HepG2 (cell line): ENCODE results near the gene SHISA7. TPM values are rescaled to one million over a fixed set of nuclear protein-coding genes. Genes with fewer than 3 reads are reported as not detected.
"Not testable (repeated sequence)": the region's sequence is repeated elsewhere in the genome, so short reads cannot be mapped to it uniquely, and the experiment has no call there.

Experiments
- ATAC-seq: fragments of 200-7000 bp; cut with Tn5 transposase; 3 replicates; pipeline ENCODE4 v1.9.1; 2020; ENCODE audit warnings: mild to moderate bottlenecking, moderate library complexity
- BruUV-seq: library from RNA; stranded (reverse); fragments of 400-500 nt; replicated peaks from 2 replicates; lab custom pipeline; 2021; lab: Mats Ljungman, UMichigan
- CTCF ChIA-PET: fragments of 300-600 bp; formaldehyde crosslinking; extraction: SDS; loops from one replicate; lab custom pipeline; 2021; ENCODE audit warnings: low total read pairs, inconsistent platforms, low intra/inter-chr PET ratio; lab: Yijun Ruan, JAX
- POLR2A ChIA-PET: fragments of 350-600 bp; sonication (Branson Sonifier 250); formaldehyde crosslinking; loops from one replicate; lab custom pipeline; 2020; ENCODE audit warnings: antibody characterized with exemption, inconsistent platforms; lab: Yijun Ruan, JAX
- DNase-seq: peaks from one replicate; pipeline ENCODE4 v3.0.0-alpha.2; 2015; ENCODE audit warnings: low spot score
- FAIRE-seq: peaks from 3 replicates; lab custom pipeline; 2011; peaks lifted over from hg19 to GRCh38; lab: Jason Lieb, UNC
- H2AFZ ChIP-seq: one replicate; pipeline ENCODE4 v1.6.1; 2011; ENCODE audit warnings: low read length, inconsistent platforms
- H3K27ac ChIP-seq: fragments of 300-600 bp; 3 replicates; pipeline ENCODE4 v1.8.0; 2011; ENCODE audit warnings: mixed run types, mild to moderate bottlenecking, mixed read lengths, low read length, inconsistent platforms; ENCODE audit not compliant: insufficient read depth; ENCODE audit errors: extremely low read length
- H3K27me3 ChIP-seq, 2 experiments: fragments of 200-600 bp in 1 of 2; 2 replicates in 1 of 2; 3 replicates in 1 of 2; pipeline versions ENCODE4 v1.6.0 to v1.8.0; 2011; ENCODE audit warnings: low read length in 2 of 2, mild to moderate bottlenecking in 2 of 2, moderate library complexity in 2 of 2, inconsistent platforms in 1 of 2; ENCODE audit not compliant: insufficient read depth in 2 of 2, control insufficient read depth in 1 of 2
- H3K36me3 ChIP-seq, 2 experiments: fragments of 200-600 bp in 1 of 2; replicated peaks in 1 of 2; 2 replicates in 1 of 2; 3 replicates in 1 of 2; pipeline versions ENCODE4 v1.5.1 to v1.8.0; 2011; ENCODE audit warnings: low read length in 2 of 2, inconsistent platforms in 1 of 2; ENCODE audit not compliant: insufficient read depth in 2 of 2, control insufficient read depth in 1 of 2
- H3K4me1 ChIP-seq: 2 replicates; pipeline ENCODE4 v1.5.1; 2012; ENCODE audit warnings: low read length, inconsistent platforms; ENCODE audit not compliant: insufficient read depth
- H3K4me2 ChIP-seq: 2 replicates; pipeline ENCODE4 v1.6.0; 2011; ENCODE audit warnings: low read depth, low read length, inconsistent platforms
- H3K4me3 ChIP-seq, 3 experiments: fragments of 200-600 bp in 1 of 3; sonication (generic), shearing (Covaris generic) in 1 of 3; replicated peaks in 1 of 3; 2 replicates each; pipeline ENCODE4 v1.5.1; 2011 to 2016; ENCODE audit warnings: low read length in 3 of 3, inconsistent platforms in 2 of 3, low read depth in 2 of 3, mild to moderate bottlenecking in 2 of 3, control low read depth in 1 of 3, mixed read lengths in 1 of 3; ENCODE audit not compliant: insufficient read depth in 1 of 3
- H3K79me2 ChIP-seq: one replicate; pipeline ENCODE4 v1.6.1; 2011; ENCODE audit warnings: low read length, inconsistent platforms; ENCODE audit not compliant: insufficient read depth
- H3K9ac ChIP-seq: 2 replicates; pipeline ENCODE4 v1.6.0; 2011; ENCODE audit warnings: mild to moderate bottlenecking, low read depth, low read length, inconsistent platforms; ENCODE audit not compliant: insufficient read depth
- H3K9me3 ChIP-seq: 2 replicates; pipeline ENCODE4 v1.5.1; 2012; ENCODE audit warnings: mild to moderate bottlenecking, low read length
- H4K20me1 ChIP-seq: 2 replicates; pipeline ENCODE4 v1.6.0; 2011; ENCODE audit warnings: inconsistent platforms, mild to moderate bottlenecking, low read length, moderate library complexity; ENCODE audit not compliant: insufficient read depth
- EHMT2 ChIP-seq: fragments of 200-600 bp; sonication (generic); IDR thresholded peaks from 2 replicates; pipeline ENCODE4 v1.7.0; 2017; ENCODE audit warnings: antibody characterized with exemption, low read depth, low read length, borderline replicate concordance
- FOXJ3 ChIP-seq: sonication (generic); formaldehyde crosslinking; IDR thresholded peaks from 2 replicates; pipeline ENCODE4 v1.4.0; 2020; ENCODE audit warnings: missing genetic modification reagents, mild to moderate bottlenecking, borderline replicate concordance
- ISX ChIP-seq: sonication (generic); formaldehyde crosslinking; conservative IDR thresholded peaks from 2 replicates; pipeline ENCODE4 v1.5.0; 2020; ENCODE audit warnings: missing genetic modification reagents
- SMAD1 ChIP-seq: sonication (generic); formaldehyde crosslinking; IDR thresholded peaks from 2 replicates; pipeline ENCODE4 v1.4.0; 2020; ENCODE audit warnings: missing genetic modification reagents, low read depth, mild to moderate bottlenecking, borderline replicate concordance
- ZFP91 ChIP-seq: sonication (generic); formaldehyde crosslinking; IDR thresholded peaks from 2 replicates; pipeline ENCODE4 v1.9.0; 2022; ENCODE audit warnings: missing genetic modification reagents, mild to moderate bottlenecking, borderline replicate concordance
- ZMYM3 ChIP-seq: sonication (generic); formaldehyde crosslinking; IDR thresholded peaks from 2 replicates; pipeline ENCODE4 v1.5.1; 2020; ENCODE audit warnings: mild to moderate bottlenecking, missing genetic modification reagents
- ZNF121 ChIP-seq: sonication (generic); formaldehyde crosslinking; IDR thresholded peaks from 2 replicates; pipeline ENCODE4 v1.5.0; 2020; ENCODE audit warnings: mild to moderate bottlenecking, missing genetic modification reagents
- ZNF350 ChIP-seq: sonication (generic); formaldehyde crosslinking; IDR thresholded peaks from 2 replicates; pipeline ENCODE4 v1.4.0; 2020; ENCODE audit warnings: mild to moderate bottlenecking, low read depth, missing genetic modification reagents, borderline replicate concordance
- ZNF629 ChIP-seq: sonication (generic); formaldehyde crosslinking; conservative IDR thresholded peaks from 2 replicates; pipeline ENCODE4 v1.5.0; 2020; ENCODE audit warnings: missing genetic modification reagents
- ZNF747 ChIP-seq: sonication (generic); formaldehyde crosslinking; IDR thresholded peaks from 2 replicates; pipeline ENCODE4 v1.8.1; 2023; ENCODE audit warnings: missing genetic modification reagents, mild to moderate bottlenecking, borderline replicate concordance
- ZNF780A ChIP-seq: sonication (generic); formaldehyde crosslinking; IDR thresholded peaks from 2 replicates; pipeline ENCODE4 v1.8.0; 2022; ENCODE audit warnings: mild to moderate bottlenecking, missing genetic modification reagents, moderate library complexity
- ZSCAN21 ChIP-seq: sonication (generic); formaldehyde crosslinking; IDR thresholded peaks from 2 replicates; pipeline ENCODE4 v1.8.0; 2022; ENCODE audit warnings: mild to moderate bottlenecking, missing genetic modification reagents, moderate library complexity, borderline replicate concordance
- WGBS: methylation state at CpG from one replicate; pipeline ENCODE4 v1.1.6; 2017; ENCODE audit warnings: low lambda C conversion rate; 5-methylcytosine and 5-hydroxymethylcytosine counted together
- in situ Hi-C: cut with HindIII; loops from 2 replicates; pipeline ENCODE4 v1.10.0; 2017; ENCODE audit warnings: low pct_unique_long_range_greater_than_20kb; ENCODE audit not compliant: extremely low pct_ligation_motif_present
- intact Hi-C: fragments of 100-400 bp; cut with micrococcal nuclease; formaldehyde crosslinking; loops from one replicate; pipeline ENCODE4 v1.10.0; 2022; ENCODE audit not compliant: unreplicated experiment
- polyA plus RNA-seq, 8 experiments: library from polyadenylated mRNA; depleted of rRNA in 3 of 8; stranded (reverse) in 7 of 8; unstranded in 1 of 8; fragments of >200 nt; fragmentation: Illumina TruSeq in 4 of 8; extraction: Trizol in 4 of 8; gene quantifications; 2 replicates each; pipeline versions ENCODE4 v1.2.1 to v1.2.3, GENCODE V29; 2011 to 2016; ENCODE audit warnings: low read depth in 4 of 8, missing spikeins in 1 of 8, mixed read lengths in 1 of 8; ENCODE audit not compliant: insufficient read depth in 1 of 8
- total RNA-seq, 5 experiments: library from RNA; depleted of rRNA; stranded (reverse); fragments of >200 nt; fragmentation: Illumina TruSeq; extraction: Trizol; gene quantifications; 2 replicates each; pipeline ENCODE4 v1.2.3, GENCODE V29; 2016; ENCODE audit warnings: low read depth in 1 of 5

The SHISA7 gene
- total and polyA plus RNA-seq, 2 of the 13 experiments (the other 11 are each of a cell fraction or from before 2014, with no cell fraction given), result not detected

GRCh38 chr19:55409179-55409578 lies 33.9 kb downstream of the SHISA7 start:
- H3K4me2 ChIP-seq, H3K9me3 ChIP-seq, FAIRE-seq, CTCF ChIA-PET, H3K27me3 ChIP-seq, H4K20me1 ChIP-seq, H3K9ac ChIP-seq, BruUV-seq, H3K27ac ChIP-seq, H3K4me3 ChIP-seq, DNase-seq, H3K36me3 ChIP-seq, H2AFZ ChIP-seq, intact Hi-C loops, ATAC-seq: not testable (repeated sequence)
- in situ Hi-C loops, result loop anchor here (5.0 kb wide), 1 partner anchor 262 kb away; the partner anchor contains the start of gene TNNT1
- POLR2A ChIA-PET, result interaction anchor here (1.0 kb wide), 1 partner anchor 129 kb away, joined by 3 read pairs; the partner anchor contains the start of gene HSPBP1
- Histone ChIP-seq H3K79me2 (peaks cover 16% of the 10 kb centered on the region), H3K4me1 (peaks cover 26% of the 10 kb centered on the region)
- 71% methylated on average over 8 of the region's 8 CpGs for WGBS
- peak; percentile 47; the same call in 1 of the 2 replicates for TF ChIP-seq ZNF121 (CRISPR knock-in tag)

- peaks cover 6 to 13% of the 10 kb centered on the region in 2 experiments; a peak in 4 of 5 replicates for H3K36me3 ChIP-seq
- H2AFZ ChIP-seq, result no peak overlapping the region
- H3K4me3 ChIP-seq, result peak overlapping the region in 1 of 3 experiments; percentile 83; a peak in 2 of 6 replicates
- DNase-seq, result no peak
- in situ Hi-C loops (loop anchor here (5.0 kb wide), 1 partner anchor 261 kb away; the partner anchor contains the start of gene TNNT1), intact Hi-C loops (no loop called here)
- H3K27ac ChIP-seq, result peak overlapping the region; percentile 61
- H3K27me3 ChIP-seq, result peaks cover 0 to 5% of the 10 kb centered on the region in 2 experiments; a peak in 1 of 5 replicates
- CTCF ChIA-PET, result no interaction called here
- peaks cover 26% of the 10 kb centered on the region for H3K4me1 ChIP-seq
- ATAC-seq, result no peak
- no peaks in the 10 kb centered on the region for H4K20me1 ChIP-seq
- TF ChIP-seq ZNF747 (CRISPR knock-in tag) (0 out of 2 replicates have a peak, but pooled peaks have one; percentile 28), ZFP91 (peak; percentile 12; the same call in 1 of the 2 replicates), FOXJ3 (no peak), ZNF629 (CRISPR knock-in tag) (peak; percentile 75; the same call in 1 of the 2 replicates), ZMYM3 (0 out of 2 replicates have a peak, but pooled peaks have one; percentile 21), EHMT2 (peak; percentile 67; the same call in 1 of the 2 replicates), ZNF780A (no peak), SMAD1 (CRISPR knock-in tag) (peak; percentile 2; the same call in 1 of the 2 replicates), ZNF350 (CRISPR knock-in tag) (0 out of 2 replicates have a peak, but pooled peaks have one; percentile 0), ZSCAN21 (0 out of 2 replicates have a peak, but pooled peaks have one; percentile 14), ISX (CRISPR knock-in tag) (no peak)
- POLR2A ChIA-PET, result no interaction called here
- H3K4me2 ChIP-seq, result peak overlapping the region; percentile 57; the same call in 1 of the 2 replicates
- no peaks in the 10 kb centered on the region for H3K9me3 ChIP-seq
- H3K79me2 ChIP-seq, result peaks cover 16% of the 10 kb centered on the region
- WGBS, result 80% methylated on average over 9 of the region's 9 CpGs
- FAIRE-seq, result no peak
- H3K9ac ChIP-seq, result no peak overlapping the region
- no TSS peak for BruUV-seq
These were observed 34.6 kb downstream of the SHISA7 start for GRCh38 chr19:55408533-55408872.
